ENCODE data around the gene COPB1.

GRCh38 chr11:14500181-14500651 is 605 bp upstream of the COPB1 start:
- TF ChIP-seq PKNOX1 (IDR thresholded peaks at IDR 0.05) (no peak), SMARCE1 (IDR thresholded peaks at IDR 0.05) (no peak), ZBTB7A (IDR thresholded peaks at IDR 0.05; ENCODE audit: borderline replicate concordance, control insufficient read depth, low read depth, low read length) (no peak), CTCF (IDR thresholded peaks at IDR 0.05 in 2 of 3, conservative IDR thresholded peaks at IDR 0.05 in 1 of 3; ENCODE audit: insufficient read depth in 2 of 3, low read depth in 1 of 3, low read length in 3 of 3) (no peak)

All from K562 (cell line).